ENCODE results near the gene ANKRD34A.

The ANKRD34A gene

GRCh38 chr1:145964328-145965118 lies at the start of gene ANKRD34A, which contains the start of gene POLR3GL:
TSS of gene ANKRD34A (minus strand) at chr1:145964575. CDS start at chr1:145961759, 2,816 bp downstream.
TSS of gene POLR3GL (plus strand) at chr1:145964690. CDS start at chr1:145974866, 10,176 bp downstream.
- DNase-seq, result peak; percentile 96
- in situ Hi-C loops (cut with MboI; ENCODE audit: low pct_unique_long_range_greater_than_20kb, low sequenced_read_pairs), result no loop called here

DNA sequence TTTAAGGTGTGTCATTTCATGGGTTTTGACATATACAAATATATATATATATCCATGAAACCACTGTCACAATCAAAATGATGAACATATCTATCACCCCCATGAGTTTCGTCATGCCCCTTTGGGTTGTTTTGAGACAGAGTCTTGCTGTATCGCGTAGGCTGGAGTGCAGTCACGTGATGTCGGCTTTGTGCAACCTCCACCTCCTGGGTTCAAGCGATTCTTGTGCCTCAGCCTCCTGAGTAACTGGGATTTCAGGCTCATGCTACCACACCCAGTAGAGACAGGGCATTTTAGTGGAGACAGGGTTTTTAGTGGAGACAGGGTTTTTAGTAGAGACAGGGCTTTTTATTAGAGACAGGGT lies 49.2 kb upstream of the ANKRD34A start:
- DNase-seq, result no peak
- in situ Hi-C loops (cut with MboI; ENCODE audit: low pct_unique_long_range_greater_than_20kb, low sequenced_read_pairs), result no loop called here

DNA sequence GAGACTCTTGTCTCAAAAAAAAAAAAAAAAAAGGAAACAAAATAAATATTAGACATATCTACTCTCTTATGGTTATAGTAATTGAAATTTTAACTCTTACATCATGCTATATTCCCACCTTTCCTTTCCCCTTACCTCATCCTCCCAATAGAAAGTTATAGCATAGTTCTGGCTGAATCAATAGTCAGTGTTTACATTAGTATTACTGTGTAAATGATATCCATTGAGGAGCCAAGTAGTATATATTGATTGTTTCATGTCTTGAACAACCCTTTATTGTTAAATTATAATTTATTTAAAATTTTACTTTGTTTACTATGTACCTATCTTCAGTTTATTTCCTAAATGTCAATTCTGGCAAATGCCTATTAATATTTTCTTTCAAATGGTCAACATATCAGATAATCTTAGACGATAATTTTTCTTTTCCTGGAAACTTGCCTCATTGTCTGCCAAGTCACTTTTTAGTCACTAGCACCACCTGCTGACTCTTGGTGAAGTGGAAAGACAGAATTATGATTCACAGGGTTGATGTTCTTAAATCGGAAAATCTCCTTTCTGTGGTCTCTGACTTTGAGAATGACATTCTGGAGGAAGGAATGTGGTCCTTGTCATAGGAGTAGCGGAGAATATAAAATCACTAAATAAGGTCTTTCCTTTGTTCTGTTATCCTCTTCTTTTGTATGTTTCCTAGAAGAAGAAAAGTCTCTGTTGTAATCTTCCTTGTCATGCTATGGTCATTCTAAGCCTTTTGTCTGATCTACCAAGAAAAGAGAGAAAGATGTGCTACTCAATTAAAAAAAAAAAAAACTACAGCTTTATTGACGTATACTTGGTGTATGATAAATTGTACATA lies 48.6 kb upstream of the ANKRD34A start:
- in situ Hi-C loops (cut with MboI; ENCODE audit: low pct_unique_long_range_greater_than_20kb, low sequenced_read_pairs), result no loop called here
- peak; percentile 77 for DNase-seq

- no peak for DNase-seq
- in situ Hi-C loops (cut with MboI; ENCODE audit: low pct_unique_long_range_greater_than_20kb, low sequenced_read_pairs), result no loop called here
Measured at GRCh38 chr1:146010126-146010738, 45.9 kb upstream of the ANKRD34A start.

DNA sequence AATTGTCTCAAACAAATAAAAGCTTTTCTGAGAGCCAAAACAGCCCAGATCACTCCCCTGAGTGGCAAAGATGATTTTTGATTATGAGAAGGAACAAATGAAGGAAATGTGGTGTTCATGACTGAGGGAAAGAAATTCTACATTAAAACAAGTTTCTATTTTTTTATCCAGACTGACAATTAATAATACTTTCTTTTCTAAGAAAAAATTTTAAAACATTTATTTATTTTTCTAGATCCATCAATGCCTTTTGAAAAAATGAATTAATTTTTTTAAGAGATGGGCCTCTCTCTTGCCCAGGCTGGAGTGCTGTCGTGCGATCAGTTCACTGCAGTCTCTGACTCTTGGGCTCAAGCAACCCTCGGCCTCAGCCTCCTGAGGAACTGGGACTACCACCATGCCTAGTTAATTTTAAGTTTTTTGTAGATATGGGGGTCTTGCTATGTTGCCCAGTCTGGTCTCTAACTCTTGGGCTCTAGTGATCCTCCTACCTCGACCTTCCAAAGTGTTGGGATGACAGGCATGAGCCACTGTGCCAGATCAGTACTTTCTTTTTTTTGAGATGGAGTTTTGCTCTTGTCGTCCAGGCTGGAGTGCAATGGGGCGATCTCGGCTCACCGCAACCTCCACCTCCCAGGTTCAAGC lies 43.2 kb upstream of the ANKRD34A start:
- in situ Hi-C loops (cut with MboI; ENCODE audit: low pct_unique_long_range_greater_than_20kb, low sequenced_read_pairs), result no loop called here
- no peak for DNase-seq

- DNase-seq, result no peak
- in situ Hi-C loops (cut with MboI; ENCODE audit: low pct_unique_long_range_greater_than_20kb, low sequenced_read_pairs), result no loop called here
Measured at GRCh38 chr1:146001709-146002108, 37.3 kb upstream of the ANKRD34A start.

DNA sequence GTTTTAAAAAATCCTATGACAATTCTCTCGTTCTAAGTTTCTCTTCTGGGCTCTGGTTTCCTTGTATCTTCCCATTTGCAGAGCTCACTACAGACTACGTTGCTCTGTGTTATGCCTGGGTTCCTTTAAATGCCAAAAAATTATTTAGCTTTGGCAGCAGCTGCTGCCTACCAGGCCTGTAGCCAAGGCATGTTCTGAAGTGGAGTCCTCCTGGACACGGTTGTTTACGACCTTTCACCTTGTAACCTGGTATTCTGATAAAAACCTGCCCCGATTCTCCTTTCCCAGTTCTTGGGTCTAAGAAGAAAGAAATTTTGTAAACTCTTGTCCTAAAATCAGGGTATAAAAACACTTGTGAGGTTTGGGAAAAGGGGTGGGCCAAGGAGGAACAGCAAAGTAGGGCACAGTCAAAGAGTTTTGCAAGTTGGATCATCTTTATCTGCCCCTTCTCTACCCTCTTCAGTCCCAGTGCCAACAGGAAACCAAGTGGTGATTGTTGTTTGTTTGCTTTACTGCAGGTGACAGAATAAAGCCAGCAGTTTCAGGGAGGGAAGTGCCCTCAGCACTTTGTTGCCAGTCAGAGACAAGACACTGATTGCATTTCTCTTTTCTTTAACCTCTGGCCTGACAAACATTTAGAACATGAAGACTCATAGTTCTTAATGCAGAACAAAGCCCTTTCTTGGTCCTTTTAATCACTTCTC lies 35.1 kb upstream of the ANKRD34A start:
- no peak for DNase-seq
- in situ Hi-C loops (cut with MboI; ENCODE audit: low pct_unique_long_range_greater_than_20kb, low sequenced_read_pairs), result no loop called here

DNA sequence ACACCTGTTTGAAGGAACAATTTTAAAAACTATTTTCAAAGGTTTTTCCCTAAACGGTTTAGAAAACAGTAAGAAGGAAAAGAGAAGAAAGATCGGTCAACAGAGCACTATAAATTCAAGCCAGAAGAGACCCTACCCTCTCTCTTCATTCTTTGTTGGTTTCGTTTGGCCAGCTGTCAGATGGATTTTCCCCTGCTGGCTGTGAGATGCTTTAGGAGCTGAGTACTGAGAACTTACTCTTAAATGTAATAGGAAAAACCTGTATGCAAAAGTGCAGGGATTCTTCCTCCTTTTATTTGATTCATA lies 33.3 kb upstream of the ANKRD34A start:
- DNase-seq, result peak; percentile 26
- in situ Hi-C loops (cut with MboI; ENCODE audit: low pct_unique_long_range_greater_than_20kb, low sequenced_read_pairs), result no loop called here

GRCh38 chr1:145997016-145997717 lies 32.8 kb upstream of the ANKRD34A start:
- in situ Hi-C loops (cut with MboI; ENCODE audit: low pct_unique_long_range_greater_than_20kb, low sequenced_read_pairs), result no loop called here

GRCh38 chr1:145996433-145997015 lies 32.1 kb upstream of the ANKRD34A start, which contains the start of gene TXNIP:
TSS of gene TXNIP (minus strand) at chr1:145996579. CDS start at chr1:145996266, 313 bp downstream.
- DNase-seq, result peak; percentile 99
- in situ Hi-C loops (cut with MboI; ENCODE audit: low pct_unique_long_range_greater_than_20kb, low sequenced_read_pairs), result no loop called here

More at GRCh38 chr1:145997016-145997717, 32.8 kb upstream of the ANKRD34A start:
- DNase-seq, result peak; percentile 58

DNA sequence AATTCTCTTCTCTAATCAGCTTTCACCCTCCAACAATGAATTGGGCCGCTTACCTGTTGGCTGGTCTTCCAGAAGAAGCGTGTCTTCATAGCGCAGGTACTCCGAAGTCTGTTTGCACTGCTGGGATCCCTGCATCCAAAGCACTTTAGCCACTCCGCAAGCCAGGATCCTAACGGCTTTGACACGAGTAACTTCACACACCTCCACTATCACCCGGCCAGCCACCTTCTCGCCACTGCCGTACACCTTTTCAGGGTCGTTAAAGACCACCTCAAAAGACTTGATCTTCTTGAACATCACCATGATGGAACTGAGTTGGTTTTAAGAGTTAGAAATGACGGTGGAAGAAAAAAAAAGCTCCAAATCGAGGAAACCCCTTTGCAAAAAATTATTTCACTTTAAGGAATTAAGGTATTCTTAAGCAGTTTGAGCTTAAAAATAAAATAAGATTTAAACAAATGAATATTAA lies 31.6 kb upstream of the ANKRD34A start:
- in situ Hi-C loops (cut with MboI; ENCODE audit: low pct_unique_long_range_greater_than_20kb, low sequenced_read_pairs), result no loop called here
- no peak for DNase-seq

- peak; percentile 35 for DNase-seq
- in situ Hi-C loops (cut with MboI; ENCODE audit: low pct_unique_long_range_greater_than_20kb, low sequenced_read_pairs), result no loop called here
Measured at GRCh38 chr1:145995148-145995881, 30.9 kb upstream of the ANKRD34A start.

- peak; percentile 44 for DNase-seq
- in situ Hi-C loops (cut with MboI; ENCODE audit: low pct_unique_long_range_greater_than_20kb, low sequenced_read_pairs), result no loop called here
Measured at GRCh38 chr1:145994391-145995120, 30.2 kb upstream of the ANKRD34A start.

DNA sequence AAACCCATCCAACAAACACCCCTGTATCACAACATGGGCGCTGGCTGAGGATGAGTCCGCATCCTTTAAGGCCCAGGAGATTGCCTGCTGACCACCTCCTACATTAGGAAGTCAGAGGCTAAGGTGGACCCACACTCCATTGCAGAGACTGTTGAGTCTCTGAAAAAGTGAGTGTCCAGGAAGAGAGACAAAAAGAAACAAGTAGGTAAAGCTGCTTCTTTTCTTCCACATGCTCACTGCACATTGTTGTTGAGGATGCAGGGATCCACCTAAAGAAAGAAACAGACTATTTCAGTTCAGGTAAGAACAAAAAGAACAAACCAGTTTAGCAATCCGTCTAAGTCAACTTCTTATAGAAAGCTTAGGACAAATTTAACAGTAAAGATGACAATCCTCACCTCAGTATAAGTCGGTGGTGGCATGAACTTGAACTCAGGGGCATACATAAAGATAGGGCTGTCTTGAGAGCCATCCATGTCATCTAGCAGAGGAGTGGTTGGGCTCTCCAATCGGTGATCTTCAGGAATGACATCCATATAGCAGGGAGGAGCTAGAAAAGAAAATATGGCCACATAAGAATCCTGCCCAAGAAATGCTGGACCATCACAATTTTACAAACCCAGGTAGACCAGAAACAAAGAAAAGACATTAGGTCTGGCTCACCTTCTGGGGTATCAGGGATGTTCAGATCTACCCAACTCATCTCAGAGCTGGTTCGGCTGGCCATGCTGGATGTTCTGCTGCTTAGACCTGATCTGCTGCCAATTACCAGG lies 29.4 kb upstream of the ANKRD34A start:
- peak; percentile 14 for DNase-seq
- in situ Hi-C loops (cut with MboI; ENCODE audit: low pct_unique_long_range_greater_than_20kb, low sequenced_read_pairs), result no loop called here

DNA sequence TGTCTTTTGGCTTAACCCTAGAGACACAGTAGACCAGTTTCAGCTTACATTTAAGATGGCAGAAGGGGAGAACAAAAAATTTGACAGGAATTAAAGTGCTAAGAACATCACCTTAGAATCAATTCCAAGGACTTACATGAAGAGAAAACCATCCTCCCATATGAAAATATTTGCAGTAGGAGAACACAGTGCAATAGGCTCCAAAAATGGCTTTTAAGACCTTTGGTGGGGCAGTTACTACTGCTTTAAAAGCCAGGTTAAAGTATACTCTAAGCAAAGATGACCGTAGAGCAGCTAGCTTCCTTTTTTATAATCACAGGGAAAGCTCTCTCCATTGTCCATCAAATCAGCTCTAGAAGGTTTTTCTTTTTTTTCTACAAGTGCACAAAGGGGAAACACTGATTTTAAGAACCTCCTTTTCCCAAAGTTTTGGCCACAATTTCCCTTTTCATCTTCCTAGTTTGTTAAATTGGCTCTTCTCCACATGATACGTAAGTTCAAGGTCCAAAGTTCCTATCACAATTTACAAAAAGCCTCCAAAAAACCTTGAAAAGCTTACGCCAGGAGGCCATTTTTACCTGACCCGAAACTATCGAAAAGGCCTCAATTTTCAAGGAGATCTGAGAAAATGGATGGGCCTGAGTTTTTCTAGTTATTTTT lies 28.7 kb upstream of the ANKRD34A start:
- in situ Hi-C loops (cut with MboI; ENCODE audit: low pct_unique_long_range_greater_than_20kb, low sequenced_read_pairs), result no loop called here
- no peak for DNase-seq
